Suppressor macrophage treated with lipopolysaccharide for 1 hour (primary cell): ENCODE measurements around the gene RAB34.

ENCODE experiments used
- DNase-seq, 3 donors: peaks; one replicate each; pipeline ENCODE4 v3.0.0-alpha.2; 2020 to 2022

Gene RAB34

DNA sequence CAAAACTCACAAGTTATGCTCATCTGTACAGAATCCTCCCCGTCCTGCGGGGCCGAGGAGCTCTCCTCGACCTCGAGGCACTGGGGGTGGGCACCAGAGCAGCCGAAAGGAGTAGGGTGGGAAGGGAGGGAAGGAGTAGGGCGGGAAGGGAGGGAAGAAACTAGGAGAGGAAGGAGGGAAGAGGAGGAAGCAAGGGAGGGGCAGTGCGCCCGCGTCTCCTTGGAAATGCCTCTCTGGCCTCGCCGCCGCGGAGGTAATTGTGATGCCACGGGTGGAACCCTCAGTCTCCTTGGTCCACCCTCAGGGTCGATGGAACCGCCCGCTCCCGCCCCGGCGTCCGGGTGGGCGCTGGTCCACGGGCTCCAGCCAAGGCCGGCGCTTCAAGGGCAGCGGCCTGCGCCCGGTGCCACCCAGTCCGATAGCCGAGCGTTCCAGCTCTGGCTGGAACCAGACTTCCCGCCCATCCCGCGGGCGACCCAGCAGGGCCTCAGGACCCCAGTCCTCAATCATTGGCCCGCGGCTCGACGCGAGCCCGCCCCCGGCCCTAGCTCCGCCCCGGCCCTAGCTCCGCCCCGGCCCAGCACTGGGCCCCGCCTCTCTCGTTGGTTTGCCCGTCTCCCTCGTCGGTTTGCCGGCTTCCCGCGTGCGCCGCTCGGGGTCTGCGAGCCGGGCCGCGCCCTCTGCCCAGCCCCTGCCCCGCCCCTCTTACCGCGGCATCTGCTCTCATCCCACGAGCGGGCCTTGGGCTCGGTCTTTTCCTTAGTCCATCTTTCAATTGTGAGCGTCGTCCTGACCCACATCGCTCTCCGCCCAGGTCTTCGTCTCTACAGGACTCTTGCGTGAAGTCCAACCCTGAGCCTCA is 6.6 kb downstream of the RAB34 start:
- DNase-seq: peak; percentile 85 to 94 (median 86)

DNA sequence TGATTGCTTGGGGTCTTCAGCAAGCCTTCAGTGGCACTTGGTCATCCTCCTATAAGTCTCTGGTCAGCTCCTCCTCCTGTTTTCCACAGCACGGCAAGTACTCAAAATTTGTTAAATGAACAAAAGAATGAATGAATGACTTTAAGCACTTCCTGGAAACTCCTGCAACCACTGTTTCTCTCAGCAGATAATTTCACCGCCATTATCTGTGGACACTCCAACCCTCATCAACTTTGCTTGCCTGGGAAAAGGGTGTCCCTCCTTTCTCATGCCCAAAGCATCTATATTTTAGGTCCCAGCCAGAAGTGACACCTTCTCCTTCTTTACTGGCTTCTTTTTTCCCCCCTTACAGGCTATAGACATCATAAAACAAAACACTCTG is 10.3 kb downstream of the RAB34 start:
- DNase-seq: no peak

GRCh38 chr17:28706471-28707338 is 11.0 kb downstream of the RAB34 start:
- DNase-seq: no peak

DNA sequence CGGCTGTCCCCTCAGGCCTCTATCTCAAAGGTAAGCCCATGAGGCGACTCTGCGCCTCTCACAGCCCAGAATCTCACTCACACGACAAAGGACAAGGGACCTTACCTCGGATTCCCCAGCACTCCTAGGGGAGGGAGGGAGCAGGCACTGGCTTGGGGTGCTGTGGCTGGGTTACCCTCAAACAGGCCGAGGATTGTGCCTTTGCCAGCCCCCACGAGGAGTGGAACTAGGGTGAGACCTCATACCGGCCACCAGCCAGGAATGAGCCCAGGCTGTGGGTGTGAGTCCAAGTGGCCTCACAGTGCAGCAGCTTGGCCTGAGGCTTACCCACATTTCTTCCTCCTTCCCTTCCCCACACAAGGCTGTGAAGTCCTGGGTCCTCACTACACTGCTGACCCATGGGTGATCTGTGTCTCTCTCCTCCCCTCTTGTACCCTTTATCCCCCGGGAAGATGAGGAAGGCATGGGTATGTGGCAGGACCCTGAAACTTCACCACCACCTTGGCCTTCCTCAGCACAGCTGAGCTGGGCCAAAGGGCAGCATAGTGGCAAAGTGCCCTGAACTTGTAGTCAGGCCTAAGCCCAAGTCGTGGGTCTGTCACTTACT is 11.8 kb downstream of the RAB34 start:
- DNase-seq: no peak

DNA sequence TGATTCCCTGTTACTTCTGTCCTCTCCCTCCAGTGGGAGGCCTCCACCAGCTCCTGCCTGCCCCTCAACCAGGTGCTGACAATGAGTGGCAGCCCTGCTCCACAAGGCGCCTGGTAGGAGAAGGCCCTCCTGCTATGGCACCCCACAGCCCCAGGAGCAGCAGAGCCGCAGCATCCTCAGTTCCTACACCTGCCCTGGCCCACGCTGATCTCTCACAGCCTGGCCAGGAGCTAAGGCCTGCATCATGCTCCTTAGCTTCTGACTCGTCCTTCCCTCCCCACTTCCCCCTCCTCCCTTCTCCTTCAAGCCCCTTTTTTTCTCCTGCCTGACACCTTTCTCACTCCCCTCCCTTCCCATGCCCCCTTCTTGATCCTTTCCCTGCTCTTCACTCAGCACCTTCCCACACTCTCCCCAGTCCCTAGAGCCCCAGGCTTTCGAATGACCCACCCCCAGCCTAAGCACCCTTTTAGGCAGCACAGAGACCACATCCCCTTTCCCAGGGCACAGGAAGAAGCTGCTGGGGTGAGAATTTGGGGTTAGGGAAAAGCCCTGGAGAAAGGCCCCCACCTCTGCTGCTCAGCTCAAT is 12.5 kb downstream of the RAB34 start:
- no peak for DNase-seq

DNA sequence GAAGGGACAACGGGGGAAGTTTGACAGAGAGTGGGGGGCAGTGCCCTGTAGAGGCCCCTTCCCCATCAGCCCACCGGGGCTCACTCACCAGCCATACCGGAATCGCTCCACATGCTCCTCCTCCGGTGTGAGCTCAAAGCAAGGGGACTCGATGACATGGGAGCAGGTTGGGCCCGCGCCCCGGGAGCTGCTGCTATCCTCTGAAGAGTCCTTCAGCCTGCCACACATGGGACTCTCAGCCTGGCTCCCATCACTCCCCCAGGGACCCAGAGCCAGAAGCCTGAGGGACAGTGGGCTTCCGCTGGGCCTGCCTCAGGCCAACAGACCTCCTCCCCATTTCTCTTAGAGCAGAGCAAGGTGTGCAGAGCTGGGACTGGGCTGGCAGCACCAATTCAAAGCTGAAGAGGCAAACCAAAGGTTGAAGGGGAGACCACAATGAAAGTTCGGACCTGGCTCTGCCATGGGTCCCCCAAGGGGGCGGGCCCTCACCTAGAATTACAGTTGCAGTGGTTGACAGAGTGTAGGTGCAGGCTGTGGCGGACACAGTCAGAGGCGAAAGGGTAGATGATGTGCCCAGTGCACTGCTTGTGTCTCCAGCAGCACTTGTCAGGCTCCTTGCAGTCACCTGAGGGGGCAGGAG is 13.3 kb downstream of the RAB34 start:
- no peak for DNase-seq

DNA sequence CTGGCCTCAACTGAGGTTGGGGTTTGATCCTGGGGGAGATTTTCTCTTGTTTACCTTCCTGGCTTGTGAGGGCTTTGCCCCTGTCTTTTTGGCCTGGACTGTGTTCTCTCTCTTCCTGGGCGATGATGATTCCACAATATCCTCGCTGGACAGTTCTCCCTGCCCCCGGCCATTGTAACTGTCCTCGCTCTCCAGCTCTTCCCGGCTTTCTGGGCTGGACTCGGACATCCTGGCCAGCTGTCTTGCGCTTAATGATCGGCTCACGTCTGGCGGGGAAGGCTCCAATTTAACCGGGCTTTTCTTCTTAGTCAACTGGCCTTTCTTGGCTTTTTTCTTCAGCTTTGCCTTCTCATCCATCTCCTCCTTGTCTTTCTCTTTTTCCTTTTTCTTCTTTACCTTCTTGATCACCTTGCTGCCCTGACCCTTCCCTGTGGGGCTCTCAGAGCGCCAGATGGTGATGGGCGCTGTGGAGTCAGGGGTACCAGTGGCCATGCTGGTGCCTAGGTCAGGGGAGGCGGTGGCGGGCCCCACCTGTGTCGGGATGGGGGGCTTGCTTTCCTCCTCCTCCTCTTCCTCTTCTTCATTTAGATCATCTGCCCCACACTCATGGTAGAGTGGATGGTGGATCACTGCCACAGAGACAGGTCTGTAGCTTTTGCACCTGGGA is 14.0 kb downstream of the RAB34 start:
- DNase-seq: no peak

DNA sequence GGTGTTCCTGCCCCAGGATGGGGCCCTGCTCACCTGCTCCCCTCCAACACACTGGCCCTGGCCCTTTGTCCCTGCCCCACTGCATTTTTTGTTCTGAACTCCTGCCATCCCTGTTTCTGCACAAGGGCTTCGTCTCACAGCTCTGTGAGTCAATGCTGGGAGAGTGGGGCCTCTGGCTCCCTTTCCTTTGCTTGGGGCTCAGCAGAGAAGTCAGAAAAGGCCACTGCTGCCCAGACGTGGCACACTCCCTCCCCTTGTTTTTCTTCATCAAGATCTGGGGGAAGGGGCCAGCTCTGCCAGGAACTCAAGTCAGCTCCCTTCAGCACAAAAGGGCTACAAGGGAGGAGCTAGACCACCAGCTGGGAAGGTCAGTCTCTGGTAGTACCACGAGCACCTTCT is 14.9 kb downstream of the RAB34 start:
- DNase-seq: no peak

DNA sequence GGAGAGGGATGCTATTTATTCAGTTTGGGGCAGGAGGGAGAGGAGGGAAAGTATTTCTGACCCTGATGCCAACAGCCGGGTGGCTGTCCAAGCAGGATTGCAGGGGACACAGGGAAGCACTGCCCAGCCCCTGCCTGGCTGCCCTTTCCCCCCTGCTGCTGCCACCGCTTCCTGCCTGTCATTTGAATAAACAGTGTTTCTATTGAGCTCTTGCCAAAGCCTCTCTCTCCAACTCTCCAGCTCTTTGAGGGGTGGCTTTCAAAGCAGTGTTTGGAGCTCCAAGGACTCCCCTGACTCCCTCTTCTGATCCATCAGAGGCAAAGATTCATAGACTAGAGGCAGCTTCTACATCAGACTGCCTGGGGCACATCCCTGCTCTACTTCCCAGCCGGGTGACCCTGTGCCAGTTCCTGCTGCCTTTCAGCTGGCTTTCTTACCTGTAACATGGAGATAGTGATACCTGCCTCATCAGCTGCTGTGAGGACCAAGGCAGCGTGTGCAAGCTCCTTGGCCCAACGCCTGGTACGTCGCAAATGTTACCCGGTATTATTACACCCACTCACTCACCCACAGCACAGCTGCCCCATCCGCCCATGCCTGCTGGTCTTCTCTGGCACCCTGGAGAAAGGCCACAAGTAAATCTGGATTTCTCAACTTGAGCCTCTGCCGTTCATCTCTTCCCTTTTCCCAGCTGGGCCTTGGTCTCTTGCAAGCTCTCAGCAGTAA is 15.5 kb downstream of the RAB34 start:
- no peak for DNase-seq

DNA sequence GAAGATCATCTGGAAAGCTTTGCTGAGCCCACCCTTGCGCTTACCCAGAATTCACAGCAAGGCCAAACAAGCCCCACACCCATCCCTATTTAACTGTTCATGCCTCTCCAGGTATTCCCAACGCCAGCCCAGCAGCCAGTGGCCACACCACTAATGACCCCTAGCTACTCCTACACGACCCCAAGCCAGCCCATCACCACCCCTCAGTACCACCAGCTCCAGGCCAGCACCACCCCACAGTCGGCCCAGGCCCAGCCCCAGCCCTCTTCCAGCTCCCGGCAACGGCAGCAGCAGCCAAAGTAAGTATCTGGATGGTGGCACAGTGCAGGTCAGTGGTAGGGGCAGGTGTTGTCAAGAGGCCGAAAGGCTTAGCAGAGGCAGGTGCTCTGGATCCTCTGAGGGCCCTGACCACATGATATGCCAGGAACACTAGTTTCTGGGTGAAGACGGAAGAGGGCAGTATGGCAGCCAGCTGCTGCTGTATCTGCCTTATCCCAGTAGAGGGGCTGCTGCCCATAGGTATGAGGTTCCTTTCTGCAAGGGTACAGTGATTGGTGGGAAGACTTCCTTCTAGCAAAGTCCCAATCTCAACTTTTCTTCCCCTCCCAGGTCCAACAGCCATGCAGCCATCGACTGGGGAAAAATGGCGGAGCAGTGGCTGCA is 16.7 kb downstream of the RAB34 start:
- no peak for DNase-seq

DNA sequence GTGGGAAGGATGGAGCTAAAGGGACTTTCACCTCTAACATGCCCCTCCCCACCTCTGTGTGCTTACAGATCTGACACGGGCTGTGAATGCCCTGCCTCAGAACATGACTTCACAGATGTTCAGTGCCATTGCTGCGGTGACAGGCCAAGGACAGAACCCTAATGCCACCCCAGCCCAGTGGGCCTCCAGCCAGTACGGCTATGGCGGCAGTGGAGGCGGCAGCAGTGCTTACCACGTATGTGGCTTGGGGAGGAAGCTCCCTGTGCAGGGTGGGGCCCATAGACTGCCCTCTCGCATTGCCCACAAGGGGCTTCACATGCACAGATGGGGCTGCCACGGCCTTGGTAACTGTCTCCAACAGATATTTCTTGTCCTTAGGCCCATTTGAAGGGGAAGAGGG is 17.4 kb downstream of the RAB34 start:
- no peak for DNase-seq

- no peak for DNase-seq
Measured at GRCh38 chr17:28698253-28698941, 19.3 kb downstream of the RAB34 start.

GRCh38 chr17:28693869-28694268 is 23.8 kb downstream of the RAB34 start:
- no peak for DNase-seq

DNA sequence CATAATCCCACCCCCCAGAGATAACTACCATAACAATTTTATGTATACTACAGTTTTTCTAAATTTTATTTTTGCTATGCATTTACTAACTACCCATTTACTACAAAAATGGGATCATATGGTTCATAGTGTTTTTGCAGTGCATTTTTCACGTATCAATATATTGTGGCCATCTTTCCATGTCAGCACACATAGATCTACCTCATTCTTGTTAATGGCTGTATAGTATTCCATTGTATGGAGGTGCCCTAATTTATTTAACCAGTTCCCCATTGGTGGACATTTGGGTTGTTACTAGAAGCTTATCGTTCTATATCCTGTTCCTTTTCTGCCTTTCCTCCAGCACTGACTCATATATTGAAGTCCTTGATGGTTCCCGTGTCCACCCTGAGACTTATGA is 28.7 kb downstream of the RAB34 start:
- DNase-seq: no peak

DNA sequence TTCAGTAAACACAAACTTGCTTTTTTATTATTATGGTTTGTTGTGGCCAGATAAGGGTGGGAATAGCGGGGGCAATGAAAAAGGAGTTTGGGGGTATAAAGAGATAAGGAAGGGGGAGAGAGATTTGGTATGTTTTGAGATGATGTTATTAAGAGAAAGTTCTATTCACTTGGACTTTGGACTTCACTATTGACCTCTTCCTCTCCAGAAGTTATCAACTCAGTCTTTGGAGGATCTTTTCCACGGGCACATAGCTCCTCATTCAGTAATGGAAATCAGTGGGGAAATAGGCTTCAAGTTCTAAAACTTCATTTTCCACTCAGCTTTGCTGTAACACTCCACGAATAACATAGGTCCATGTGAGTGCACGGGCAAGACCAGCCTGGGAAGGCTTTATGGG is 29.2 kb downstream of the RAB34 start:
- DNase-seq: no peak

- DNase-seq: no peak
Measured at GRCh38 chr17:28686296-28686695, 31.4 kb downstream of the RAB34 start.

DNA sequence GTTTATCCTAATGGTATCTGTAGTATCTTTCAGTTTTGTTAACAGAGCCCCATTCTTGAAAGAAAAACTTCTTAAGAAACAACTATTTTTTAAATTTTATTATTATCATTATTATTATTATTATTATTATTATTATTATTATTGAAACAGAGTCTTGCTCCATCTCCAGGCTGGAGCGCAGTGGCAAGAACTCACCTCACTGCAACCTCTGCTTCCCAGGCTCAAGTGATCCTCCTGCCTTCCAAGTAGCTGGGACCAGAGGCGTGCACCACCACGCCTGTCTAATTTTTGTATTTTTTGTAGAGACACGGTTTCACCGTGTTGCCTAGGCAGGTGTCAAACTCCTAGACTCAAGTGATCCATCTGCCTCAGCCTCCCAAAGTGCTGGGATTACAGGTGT is 32.3 kb downstream of the RAB34 start:
- DNase-seq: no peak

DNA sequence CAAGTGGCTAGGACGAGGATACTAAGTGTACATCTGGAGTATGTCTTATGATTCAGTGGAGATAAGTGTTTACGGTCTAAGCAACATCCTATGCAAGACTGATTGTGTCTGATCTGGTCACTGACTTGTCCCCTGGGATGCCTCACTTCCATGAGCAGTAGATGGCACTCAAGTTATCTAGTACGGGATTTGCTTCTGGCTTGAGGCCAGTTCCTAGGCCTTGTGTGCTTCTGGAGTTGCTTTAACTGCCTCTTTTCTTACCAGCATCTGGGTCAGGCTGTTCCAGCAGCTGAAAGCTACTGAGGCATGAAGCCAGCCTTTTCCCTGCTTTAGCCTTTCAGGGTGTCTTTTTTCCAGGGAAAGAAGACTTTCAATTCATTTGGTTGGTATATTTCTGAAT is 32.7 kb downstream of the RAB34 start:
- DNase-seq: peak in 1 of 3 donors; percentile 6

DNA sequence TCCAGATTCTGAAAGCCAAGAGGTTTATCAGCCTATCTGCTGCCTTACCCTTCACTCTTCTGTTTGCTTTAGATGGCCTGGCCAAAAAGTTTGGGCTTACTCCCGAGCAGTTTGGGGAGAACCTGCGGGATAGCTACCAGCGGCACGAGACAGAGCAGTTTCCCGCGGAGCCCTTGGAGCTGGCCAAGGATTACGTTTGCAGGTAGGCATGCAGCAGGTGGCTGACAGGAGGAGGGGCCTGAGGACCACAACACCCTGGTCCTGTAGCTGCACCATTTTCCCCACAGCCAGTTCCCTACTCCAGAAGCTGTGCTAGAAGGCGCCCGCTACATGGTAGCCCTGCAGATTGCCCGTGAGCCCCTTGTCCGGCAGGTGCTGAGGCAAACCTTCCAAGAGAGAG is 35.0 kb downstream of the RAB34 start:
- no peak for DNase-seq

- no peak for DNase-seq
Measured at GRCh38 chr17:28675980-28676379, 41.7 kb downstream of the RAB34 start.
